NT2/D1 (cell line): Measurements from ENCODE around the gene YY1AP1.

Experiments
- YY1 ChIP-seq: IDR thresholded peaks from 2 replicates; pipeline ENCODE4 v1.6.1; 2011; ENCODE audit not compliant: insufficient read length, insufficient read depth
- ZNF274 ChIP-seq: IDR thresholded peaks from 2 replicates; pipeline ENCODE4 v1.6.1; 2011; ENCODE audit warnings: mild to moderate bottlenecking, low read depth, low read length

DNA sequence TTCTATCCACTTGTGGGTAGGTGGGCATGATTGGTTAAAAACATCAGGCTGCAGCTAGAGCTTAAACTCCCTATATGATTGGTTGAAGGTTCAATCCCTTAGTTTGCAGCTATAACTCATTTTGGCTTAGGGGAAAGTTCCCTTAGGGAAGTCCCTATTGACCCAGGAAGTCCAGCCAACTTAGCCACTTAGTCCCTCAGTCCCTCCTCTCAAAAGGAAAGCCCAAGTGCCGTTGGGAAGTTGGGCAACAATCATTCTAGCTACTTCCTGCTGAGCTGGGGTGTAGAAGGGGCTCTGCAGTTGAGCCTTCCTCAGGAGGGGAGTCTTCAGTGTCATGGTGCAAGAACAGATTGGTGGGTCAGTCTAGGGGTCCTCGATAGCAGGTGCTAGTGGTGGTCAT, 66.4 kb downstream of the YY1AP1 start:
- TF ChIP-seq ZNF274 (no peak), YY1 (no peak)
